ENCODE results near the gene SLC4A2.
A peak's percentile ranks its signal among the peaks of the same experiment; 100 is the strongest.
"Not testable (repeated sequence)": the region's sequence is repeated elsewhere in the genome, so short reads cannot be mapped to it uniquely, and the experiment has no call there.

Gene SLC4A2, protein sequence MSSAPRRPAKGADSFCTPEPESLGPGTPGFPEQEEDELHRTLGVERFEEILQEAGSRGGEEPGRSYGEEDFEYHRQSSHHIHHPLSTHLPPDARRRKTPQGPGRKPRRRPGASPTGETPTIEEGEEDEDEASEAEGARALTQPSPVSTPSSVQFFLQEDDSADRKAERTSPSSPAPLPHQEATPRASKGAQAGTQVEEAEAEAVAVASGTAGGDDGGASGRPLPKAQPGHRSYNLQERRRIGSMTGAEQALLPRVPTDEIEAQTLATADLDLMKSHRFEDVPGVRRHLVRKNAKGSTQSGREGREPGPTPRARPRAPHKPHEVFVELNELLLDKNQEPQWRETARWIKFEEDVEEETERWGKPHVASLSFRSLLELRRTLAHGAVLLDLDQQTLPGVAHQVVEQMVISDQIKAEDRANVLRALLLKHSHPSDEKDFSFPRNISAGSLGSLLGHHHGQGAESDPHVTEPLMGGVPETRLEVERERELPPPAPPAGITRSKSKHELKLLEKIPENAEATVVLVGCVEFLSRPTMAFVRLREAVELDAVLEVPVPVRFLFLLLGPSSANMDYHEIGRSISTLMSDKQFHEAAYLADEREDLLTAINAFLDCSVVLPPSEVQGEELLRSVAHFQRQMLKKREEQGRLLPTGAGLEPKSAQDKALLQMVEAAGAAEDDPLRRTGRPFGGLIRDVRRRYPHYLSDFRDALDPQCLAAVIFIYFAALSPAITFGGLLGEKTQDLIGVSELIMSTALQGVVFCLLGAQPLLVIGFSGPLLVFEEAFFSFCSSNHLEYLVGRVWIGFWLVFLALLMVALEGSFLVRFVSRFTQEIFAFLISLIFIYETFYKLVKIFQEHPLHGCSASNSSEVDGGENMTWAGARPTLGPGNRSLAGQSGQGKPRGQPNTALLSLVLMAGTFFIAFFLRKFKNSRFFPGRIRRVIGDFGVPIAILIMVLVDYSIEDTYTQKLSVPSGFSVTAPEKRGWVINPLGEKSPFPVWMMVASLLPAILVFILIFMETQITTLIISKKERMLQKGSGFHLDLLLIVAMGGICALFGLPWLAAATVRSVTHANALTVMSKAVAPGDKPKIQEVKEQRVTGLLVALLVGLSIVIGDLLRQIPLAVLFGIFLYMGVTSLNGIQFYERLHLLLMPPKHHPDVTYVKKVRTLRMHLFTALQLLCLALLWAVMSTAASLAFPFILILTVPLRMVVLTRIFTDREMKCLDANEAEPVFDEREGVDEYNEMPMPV

DNA sequence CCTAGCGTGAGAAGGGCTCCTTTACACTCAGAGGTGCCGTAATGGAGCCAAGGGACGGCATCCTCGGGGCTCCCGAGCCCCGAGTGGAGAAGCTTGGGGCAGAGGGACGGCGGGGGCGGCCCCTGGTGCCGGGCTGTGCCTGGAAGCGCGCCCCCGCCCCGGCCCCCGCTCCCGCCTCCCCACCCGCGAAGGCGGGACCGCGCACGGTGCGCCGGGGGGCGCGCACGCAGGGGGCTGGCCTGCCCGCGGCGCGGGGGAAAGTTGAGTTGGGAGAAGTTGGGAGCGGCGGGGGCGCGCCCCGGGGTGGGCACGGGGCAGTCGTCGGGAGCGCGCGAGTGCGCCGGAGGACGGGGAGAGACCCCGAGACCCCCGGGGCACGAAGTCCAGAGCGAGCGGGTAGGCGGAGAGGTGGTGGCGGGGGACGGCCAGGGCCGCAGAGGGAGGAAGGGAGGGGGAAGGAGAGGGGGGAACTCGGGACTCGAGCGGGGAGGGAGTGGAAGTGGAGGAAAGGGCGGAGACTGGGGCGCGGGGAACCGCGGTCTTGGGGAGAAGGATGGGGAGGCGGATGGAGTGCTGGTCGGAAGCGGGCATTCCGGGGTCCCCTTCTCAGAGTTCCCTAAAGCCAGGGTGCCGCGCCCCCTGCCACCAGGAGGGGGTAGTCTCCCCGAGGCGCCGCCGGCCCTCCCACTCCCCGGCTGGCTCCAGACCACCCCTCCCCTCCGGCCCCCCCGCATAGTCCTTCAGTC, at the start of gene SLC4A2:
SLC4A2 (plus strand) TSS at position 223 of the 746 bp plus-strand sequence. CDS start 2,399 bp downstream, outside the sequence.
- DNase-seq (ENCODE audit: low read depth): peak; percentile 54

DNA sequence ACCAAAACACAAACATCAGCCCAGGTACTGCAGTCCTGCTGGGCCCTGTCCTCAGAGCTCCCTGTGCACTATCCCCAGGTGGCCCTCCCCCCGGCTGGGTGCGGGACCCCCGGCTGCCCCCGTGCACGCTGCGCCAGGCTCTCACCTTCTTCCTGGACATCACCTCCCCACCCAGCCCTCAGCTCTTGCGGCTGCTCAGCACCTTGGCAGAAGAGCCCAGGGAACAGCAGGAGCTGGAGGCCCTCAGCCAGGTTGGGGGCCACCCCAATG, 49.4 kb upstream of the SLC4A2 start:
- no peak for DNase-seq (ENCODE audit: low read depth)

DNA sequence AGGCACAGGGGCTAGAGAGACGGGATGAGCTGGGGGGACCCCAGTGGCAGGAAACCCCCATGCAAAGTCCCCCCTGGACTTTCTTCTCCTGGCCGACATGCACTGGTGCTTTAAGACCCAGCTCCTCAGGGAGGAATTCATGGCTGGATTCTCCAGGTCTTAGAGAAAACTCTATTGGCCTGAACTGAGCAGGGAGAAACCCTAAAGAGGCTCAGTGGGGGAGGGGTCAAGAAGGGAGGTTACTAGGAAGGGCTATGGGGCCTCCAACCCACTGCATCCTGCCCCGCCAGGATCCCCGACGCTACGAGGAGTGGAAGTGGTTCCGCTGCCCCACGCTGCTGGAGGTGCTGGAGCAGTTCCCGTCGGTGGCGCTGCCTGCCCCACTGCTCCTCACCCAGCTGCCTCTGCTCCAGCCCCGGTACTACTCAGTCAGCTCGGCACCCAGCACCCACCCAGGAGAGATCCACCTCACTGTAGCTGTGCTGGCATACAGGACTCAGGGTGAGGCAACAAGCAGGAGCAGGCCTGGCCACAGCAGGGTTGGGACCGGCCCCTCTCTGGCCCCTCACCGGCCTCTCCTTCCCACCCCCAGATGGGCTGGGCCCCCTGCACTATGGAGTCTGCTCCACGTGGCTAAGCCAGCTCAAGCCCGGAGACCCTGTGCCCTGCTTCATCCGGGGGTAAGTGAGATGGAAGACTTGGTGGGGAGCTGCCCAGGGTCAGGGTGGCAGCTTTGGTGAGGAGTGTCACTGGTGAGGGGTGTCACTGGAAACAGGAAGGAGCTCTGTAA, 48.9 kb upstream of the SLC4A2 start:
- DNase-seq (ENCODE audit: low read depth): no peak

DNA sequence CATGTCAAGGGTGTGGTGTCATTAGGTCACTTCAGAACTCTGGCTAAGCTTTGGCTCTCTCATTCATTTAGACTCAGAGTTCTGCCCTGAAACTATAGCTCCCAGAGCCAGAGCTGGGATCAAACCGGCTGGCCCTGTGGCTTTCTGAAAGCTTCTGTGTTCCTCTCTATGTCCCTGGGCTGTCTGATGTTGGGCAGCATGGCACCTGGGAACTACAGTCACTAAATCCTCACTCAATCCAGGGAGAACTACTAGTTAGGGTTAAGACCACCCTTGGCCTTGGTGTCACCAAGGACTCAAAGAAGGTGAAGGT, 48.3 kb upstream of the SLC4A2 start:
- no peak for DNase-seq (ENCODE audit: low read depth)

DNA sequence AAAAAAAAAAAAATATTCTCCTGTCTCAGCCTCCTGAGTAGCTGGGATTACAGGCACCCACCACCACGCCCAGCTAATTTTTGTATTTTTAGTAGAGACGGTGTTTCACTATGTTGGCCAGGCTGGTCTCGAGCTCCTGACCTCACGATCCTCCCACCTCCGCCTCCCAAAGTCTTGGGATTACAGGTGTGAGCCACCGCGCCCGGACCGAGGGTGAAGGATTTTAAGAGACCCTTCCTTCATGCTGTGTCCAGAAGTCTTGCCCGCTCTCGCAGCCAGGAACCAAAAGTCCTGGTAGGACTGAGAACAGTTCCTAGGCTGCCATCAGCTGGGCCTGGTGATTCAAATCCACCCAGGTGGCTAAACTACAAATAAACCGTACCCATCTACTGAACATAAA, 47.8 kb upstream of the SLC4A2 start:
- not testable (repeated sequence) for DNase-seq (ENCODE audit: low read depth)

DNA sequence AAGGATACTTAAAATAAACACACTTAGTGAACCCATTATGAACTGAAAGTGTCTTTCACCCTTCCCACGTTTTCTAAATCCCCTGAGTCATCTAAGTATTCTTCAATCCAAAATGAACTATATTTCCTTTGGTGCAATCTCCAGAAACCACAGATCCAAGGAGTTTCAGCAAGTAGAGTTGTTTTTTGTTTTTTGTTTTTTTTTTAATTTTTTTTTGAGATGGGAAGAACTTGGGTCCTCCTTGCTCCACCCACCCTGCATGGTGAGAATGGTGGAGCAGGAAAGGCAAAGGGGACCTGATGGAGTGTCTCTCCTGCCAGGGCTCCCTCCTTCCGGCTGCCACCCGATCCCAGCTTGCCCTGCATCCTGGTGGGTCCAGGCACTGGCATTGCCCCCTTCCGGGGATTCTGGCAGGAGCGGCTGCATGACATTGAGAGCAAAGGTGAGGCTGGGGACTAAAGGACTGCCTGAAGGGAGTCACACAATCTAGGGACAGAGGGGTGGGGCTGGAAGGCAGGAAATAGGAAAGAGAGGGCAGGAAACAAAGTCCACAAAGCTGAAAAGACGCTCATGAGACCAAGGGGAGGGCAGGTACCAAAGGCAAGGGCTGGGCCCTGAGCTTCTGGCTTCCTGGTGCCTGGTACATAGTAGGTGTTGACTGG, 47.2 kb upstream of the SLC4A2 start:
- no peak for DNase-seq (ENCODE audit: low read depth)

DNA sequence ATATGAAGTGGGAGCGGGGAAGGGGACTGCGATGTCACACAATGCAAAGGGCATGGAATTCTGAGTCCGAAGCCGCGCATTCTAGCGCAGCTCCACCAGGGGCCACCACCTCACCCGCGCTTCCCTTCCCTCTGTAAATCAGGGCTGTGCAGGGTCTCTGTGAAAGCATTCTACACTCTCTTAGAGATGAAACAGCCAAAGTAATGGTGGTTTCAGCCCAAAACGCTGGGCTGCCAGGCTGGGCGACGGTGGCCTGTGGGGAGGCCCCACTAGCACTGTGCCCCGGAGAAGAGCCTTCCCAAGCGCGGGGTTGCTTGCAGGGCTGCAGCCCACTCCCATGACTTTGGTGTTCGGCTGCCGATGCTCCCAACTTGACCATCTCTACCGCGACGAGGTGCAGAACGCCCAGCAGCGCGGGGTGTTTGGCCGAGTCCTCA, 46.5 kb upstream of the SLC4A2 start:
- no peak for DNase-seq (ENCODE audit: low read depth)

DNA sequence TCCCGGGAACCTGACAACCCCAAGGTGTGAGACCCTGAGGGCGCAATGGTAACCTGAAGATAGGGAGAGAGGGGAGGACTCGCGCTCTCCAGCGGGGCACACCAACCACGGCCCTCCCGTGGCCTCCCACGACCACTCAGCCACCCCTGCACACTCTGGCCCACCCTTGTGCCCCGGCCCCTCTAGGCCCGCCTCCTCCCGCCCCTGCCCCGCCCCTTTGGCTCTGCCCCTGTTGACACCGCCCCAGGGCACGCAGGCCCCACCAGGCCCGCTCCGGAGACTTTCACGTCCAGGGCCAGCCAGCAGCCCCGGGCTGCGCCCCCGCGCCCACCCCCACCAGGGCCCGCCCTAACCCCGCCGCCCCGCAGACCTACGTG, 46.0 kb upstream of the SLC4A2 start:
- no peak for DNase-seq (ENCODE audit: low read depth)

DNA sequence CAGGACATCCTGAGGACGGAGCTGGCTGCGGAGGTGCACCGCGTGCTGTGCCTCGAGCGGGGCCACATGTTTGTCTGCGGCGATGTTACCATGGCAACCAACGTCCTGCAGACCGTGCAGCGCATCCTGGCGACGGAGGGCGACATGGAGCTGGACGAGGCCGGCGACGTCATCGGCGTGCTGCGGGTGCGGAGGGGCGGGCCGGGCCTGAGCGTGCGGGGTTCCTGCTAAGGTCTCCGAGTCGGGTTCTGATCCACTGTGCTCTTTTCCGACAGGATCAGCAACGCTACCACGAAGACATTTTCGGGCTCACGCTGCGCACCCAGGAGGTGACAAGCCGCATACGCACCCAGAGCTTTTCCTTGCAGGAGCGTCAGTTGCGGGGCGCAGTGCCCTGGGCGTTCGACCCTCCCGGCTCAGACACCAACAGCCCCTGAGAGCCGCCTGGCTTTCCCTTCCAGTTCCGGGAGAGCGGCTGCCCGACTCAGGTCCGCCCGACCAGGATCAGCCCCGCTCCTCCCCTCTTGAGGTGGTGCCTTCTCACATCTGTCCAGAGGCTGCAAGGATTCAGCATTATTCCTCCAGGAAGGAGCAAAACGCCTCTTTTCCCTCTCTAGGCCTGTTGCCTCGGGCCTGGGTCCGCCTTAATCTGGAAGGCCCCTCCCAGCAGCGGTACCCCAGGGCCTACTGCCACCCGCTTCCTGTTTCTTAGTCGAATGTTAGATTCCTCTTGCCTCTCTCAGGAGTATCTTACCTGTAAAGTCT, 45.5 kb upstream of the SLC4A2 start:
- peak; percentile 78 for DNase-seq (ENCODE audit: low read depth)

DNA sequence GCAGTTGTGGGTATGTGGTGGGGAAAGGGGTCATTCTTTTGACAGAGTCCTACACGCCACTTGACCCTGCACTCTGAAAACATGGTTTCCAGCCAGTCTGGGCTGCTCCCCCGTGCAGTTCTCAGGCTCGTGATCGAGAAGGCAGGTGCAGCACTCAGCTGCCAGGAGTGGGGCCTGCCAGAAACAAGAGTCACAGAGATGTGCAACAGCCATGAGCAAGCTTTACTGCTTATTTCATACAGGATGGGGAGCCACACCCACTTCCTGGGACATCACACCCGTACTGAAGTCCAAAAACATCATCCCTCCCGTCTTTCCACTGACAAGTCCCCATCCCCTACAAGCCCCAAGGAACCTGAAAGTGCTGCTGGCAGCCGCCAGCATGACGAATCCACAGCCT, 44.4 kb upstream of the SLC4A2 start:
- no peak for DNase-seq (ENCODE audit: low read depth)

DNA sequence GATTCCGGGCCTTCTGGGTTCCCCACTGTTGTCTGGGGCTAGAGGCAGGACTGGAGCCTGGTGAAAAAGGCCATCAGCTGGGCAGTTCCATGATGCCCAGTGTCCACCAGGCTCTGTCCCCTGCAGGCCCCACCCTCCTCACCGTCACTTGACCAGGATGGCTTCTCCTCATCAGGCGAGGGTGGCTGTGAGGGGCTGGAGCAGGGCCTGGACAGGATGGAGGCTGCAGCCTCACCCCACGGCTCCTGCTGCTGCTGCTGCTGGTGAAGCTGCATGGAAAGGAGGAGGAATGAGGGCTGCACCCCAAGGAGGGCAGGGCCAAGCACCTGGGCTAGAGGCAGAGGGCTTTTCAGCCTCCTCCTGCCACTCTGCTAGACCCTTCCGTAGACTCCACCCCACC, 43.4 kb upstream of the SLC4A2 start:
- no peak for DNase-seq (ENCODE audit: low read depth)

DNA sequence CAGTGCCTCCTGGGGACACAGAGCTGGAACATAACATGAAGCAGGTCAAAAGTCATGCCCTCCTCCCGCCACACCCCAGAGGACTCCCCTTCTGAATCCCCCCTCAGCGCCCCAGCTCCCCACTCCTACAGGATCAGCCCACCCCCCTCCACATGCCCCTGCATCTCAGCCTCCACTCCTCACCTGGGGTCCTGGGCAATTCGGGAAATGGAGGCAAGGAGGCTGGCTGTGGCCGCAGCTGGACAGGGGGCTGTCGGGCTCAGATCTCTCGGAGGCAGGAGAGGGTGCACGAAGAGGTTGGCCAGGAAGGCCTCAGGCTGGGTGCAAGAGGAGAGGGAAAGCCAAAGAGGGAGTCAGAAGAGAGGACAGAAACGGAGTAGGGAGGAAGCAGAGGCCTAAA, 42.9 kb upstream of the SLC4A2 start:
- DNase-seq (ENCODE audit: low read depth): no peak

DNA sequence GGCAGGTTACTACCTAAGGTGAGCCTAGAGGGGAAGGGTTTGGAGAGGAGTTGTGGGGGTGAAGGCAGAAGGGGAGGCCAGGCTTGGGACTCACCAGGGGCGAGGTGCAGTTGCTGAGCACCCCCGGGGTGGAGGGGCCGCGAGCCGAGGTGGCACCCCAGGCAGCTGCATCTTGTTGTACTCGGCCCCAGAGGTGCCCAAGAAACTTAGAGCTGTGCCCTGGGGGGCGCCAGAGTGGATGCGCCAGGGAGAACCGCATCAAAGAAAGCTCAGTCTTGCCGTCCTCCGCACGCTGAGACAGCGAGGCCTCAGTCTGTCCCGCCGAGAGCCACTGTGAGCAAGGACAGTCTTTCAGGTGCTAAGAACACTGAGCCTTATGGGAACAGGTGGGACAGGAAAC, 42.4 kb upstream of the SLC4A2 start:
- DNase-seq (ENCODE audit: low read depth): no peak

DNA sequence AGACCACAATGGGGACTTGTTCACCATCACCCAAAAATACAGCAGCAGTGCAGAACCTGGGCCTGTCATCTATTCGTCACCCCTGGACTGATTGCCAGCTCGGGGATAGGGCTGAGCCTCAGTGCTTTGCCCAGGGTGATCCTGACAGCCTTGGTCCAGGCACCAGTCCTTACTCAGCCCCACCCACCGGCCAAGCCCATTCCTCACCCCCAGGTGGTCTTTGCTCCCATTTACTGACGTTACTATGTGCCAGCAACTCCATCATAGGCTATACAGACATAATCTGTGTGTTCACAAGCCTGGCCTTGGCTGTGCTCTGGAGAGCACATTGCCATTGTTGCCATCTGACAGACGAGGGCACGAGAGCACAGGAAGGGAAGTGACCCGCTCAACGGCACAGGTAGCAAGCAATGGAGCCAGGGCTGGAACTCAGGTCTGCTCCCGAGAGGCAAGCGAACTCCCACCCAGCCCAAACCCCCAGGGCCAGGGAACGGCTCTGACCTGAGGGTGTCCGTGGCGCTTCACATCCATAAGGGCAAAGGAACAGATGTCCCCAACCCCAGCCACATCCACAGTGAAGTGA, 41.9 kb upstream of the SLC4A2 start:
- DNase-seq (ENCODE audit: low read depth): no peak

DNA sequence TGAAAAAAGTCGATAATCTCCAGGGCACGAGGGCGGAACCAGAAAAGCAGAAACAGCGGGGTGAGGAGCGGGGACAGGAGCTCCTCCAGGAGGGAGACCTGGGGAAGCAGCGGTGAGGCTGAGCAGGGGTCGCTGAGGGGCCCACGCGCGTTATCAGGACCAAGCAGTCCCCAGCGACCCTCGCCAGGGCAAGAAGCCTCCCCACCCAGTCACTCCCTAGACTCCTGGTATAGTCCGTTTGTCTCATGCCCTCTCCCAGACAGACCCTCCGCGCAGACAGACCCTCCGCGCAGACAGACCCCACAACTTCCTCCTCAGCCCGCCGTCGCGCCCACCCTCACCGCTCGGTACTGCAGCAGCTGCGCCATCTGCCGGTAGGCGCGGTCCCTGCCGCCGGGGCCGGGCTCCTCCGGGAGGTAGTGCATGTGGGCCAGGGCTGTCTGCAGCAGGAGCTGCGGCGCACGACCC, 41.4 kb upstream of the SLC4A2 start:
- peak; percentile 71 for DNase-seq (ENCODE audit: low read depth)

DNA sequence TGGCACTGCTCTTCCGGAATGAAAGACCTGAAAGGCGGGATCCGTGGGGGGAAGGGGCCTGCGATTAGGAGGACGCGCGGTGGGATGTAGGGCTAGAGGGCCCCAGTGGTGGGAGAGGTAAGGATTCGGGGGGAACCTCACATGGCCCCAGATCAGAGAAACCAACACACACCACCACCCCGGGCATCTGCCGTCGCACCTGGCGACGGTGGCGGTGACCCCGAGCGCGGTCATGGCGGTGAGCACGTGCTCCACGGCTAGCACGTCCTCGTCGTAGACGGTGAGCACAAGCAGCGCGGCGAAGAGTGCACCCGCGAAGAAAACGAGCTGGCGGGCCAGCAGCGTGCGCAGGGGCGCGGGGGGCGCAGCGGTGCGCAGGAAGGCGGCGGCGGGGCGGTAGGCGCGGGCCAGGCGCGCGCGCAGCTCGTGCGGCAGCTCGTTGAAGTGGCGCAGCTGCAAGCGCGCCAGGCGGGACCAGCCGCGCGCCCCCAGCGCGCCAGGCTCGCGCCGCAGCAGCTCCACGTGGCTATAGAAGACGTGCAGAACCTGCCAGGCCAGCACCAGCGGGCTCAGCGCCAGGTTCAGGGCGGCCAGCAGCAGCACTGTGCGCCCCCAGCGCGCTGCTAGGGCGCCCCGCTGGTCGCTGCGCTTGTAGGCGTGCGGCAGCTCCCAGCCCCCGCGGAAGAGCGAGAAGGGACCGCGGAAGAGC, 40.8 kb upstream of the SLC4A2 start:
- no peak for DNase-seq (ENCODE audit: low read depth)

DNA sequence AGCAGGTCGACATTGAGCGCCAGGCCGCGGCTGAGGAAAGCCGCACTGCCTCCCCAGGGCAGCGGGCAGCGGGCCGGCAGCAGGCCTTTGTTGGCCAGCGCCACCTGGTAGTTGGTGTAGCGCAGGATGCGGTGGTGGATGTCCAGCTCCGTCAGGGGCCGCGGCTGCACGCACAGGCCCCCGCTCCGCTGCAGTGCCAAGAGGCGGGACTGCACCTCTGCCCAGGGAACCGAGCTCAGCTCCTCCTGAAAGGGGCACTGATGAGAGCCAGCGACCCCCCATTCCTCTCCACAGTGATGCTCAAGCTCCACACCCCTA, 40.3 kb upstream of the SLC4A2 start:
- no peak for DNase-seq (ENCODE audit: low read depth)

DNA sequence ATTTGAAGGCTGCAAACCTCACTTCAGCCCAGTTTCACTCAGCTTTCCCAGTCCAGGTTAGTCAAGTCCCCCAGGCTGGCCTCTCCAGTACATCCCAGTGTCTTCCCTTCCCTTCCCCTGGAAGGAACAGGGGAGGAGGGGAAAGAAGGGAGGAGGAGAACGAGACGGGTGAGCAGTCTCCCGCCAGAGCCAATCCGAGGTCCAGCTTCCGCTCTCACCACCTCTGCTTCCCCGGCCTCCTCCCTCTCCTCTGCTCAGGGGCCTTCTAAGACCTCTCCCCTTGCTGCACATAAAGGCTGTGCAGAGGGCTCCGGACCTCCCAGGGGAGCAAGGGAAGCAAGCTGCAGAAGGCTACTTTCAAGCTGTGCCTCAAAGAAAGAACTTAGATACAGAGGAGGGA, 39.2 kb upstream of the SLC4A2 start:
- no peak for DNase-seq (ENCODE audit: low read depth)

DNA sequence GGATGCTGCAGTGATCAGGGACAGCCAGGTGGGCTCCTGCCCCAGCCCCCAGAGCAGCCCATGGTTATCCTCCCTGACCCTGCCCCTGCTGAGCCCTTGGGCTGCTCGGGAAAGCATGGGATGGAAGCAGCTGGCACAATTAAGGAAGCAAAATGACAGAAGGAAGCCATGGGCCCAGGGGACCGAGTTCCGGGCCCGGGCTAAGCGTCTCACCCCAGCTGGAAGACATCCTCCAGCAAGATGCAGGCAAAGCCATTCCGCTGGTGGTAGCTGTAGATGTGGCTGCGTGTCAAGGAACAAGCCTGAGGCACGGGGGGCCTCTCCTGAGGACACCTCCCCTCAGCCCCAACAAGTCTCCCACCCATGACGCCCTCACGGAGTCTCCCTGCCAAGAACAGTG, 36.2 kb upstream of the SLC4A2 start:
- no peak for DNase-seq (ENCODE audit: low read depth)
